D341Med (cell line): ENCODE data around the gene KRT6C.

Source experiments
- DNase-seq: peaks from one replicate; pipeline ENCODE4 v3.0.0; 2012; ENCODE audit warnings: low spot score

Gene KRT6C

GRCh38 chr12:52434760-52435530 is 38.7 kb downstream of the KRT6C start:
- no peak for DNase-seq

- DNase-seq = no peak
These were observed 39.4 kb downstream of the KRT6C start, which contains the start of gene KRT75 for GRCh38 chr12:52434081-52434733. Gene KRT75, minus strand, starts transcription at chr12:52434371. Its CDS starts 67 bp downstream, at chr12:52434304.

- no peak for DNase-seq
These were observed 40.0 kb downstream of the KRT6C start for GRCh38 chr12:52433501-52434080.

DNA sequence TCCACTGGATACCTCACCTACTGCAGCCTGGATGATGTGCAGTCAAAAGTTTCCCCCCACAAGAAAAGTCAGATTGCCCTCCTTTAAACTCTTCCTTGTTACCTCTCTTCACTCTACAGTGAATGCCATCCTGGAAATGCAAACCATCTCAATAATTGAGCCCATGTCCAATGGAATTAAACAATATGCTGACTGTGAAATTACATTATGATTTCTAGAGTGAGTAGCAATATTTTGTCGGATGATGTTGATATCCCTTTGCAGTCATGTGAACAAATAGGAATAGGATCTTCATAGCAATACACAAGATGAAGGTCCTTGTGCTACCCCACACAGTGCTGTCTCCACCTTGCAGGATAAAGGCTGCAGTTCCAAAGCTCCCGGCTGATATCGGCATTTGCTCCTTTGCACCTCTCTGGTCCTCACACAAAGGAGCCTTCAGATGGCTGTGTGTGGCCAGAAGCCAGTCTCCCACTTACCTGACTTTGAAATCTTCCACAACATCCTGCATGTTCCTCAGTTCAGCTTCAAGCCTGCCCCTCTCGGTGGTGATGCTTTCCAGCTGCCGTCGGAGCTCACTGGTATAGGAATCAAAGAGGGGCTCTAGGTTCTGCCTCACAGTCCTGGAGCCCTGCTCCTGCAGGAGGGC is 40.9 kb downstream of the KRT6C start:
- no peak for DNase-seq

DNA sequence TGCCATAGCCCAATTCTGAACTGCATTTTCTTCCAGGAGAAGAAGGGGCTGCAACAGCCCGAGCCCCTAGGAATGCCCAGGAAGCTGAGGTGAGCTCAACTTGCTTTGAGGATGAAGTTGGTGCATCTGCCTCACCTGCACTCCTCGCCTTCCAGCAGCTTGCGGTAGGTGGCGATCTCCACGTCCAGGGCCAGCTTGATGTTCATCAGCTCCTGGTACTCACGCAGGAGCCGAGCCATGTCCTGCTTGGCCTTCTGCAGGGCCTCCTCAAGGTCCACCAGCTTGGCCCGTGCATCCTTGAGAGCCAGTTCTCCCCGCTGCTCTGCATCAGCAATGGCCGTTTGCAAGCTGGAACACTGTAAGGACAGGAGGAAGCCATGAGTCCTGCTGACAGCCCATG is 45.5 kb downstream of the KRT6C start:
- no peak for DNase-seq

- DNase-seq = no peak
These were observed 46.5 kb downstream of the KRT6C start for GRCh38 chr12:52427083-52427482.

- no peak for DNase-seq
These were observed 47.6 kb downstream of the KRT6C start for GRCh38 chr12:52426034-52426433.

DNA sequence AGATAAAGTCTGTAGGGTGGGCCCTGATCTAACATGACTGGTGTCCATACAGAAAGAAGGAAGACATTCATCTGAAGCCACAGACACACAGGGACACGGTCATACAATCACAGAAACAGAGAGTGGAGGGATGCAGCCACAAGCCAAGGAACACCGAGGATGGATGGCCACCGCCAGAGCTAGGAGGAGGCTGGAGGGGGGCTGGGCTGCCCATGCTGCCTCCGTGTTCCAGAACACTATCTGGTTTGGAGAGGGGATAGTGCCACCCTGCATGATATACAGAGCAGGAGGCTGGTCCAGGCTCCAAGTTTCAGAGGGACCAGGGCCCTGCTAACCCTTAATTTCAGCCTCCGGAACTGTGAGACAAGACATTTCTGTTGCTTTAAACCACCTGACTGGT is 48.1 kb downstream of the KRT6C start:
- no peak for DNase-seq

GRCh38 chr12:52423661-52424500 is 49.7 kb downstream of the KRT6C start:
- no peak for DNase-seq

DNA sequence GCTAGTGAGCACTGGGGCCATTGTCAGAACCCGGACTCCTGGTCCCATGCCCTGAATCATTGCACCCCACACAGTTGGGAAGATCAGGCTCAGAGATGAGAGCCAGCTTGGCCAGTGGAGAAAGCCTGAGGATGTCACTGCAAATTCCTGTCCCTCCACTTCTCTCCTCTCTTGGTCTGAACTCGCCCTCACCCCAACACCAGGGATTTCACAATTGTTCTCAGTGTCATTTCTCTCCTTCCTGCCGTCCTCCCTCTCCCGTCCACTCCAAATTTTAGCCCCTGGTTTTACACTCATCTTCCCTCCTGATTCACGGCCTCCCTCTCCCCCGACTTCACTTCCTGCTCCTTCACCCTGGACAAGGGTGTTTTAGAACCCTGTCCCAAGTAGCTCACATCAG is 50.6 kb downstream of the KRT6C start:
- DNase-seq = no peak

- DNase-seq = no peak
These were observed 53.9 kb downstream of the KRT6C start for GRCh38 chr12:52419656-52420055.

GRCh38 chr12:52418576-52419110 is 55.0 kb downstream of the KRT6C start:
- DNase-seq = no peak
